Heart left ventricle (tissue), 16 donors: ENCODE results near the gene ZSWIM8. TPM values are rescaled to one million over a fixed set of nuclear protein-coding genes. Genes with fewer than 3 reads are reported as not detected.

Source experiments
- ATAC-seq, 4 donors: fragments of 200-7000 bp; cut with Tn5 transposase; one replicate each; pipeline ENCODE4 v1.9.1; 2020 to 2022; ENCODE audit warnings: moderate library complexity in 4 of 4, mild to moderate bottlenecking in 3 of 4, moderate number of reproducible peaks in 1 of 4
- DNase-seq, 5 donors: peaks; one replicate each; pipeline ENCODE4 v3.0.0-alpha.2; 2020
- H3K27ac ChIP-seq, 12 donors: fragments of 200-600 bp; sonication (generic) in 4 of 12; one replicate each; pipeline versions ENCODE4 v1.5.0 to v1.8.0; 2016 to 2022; ENCODE audit warnings: mild to moderate bottlenecking in 2 of 12
- H3K27me3 ChIP-seq, 9 donors: fragments of 200-600 bp; sonication (generic) in 2 of 9; one replicate each; pipeline versions ENCODE4 v1.5.1 to v1.8.0; 2016 to 2022; ENCODE audit warnings: mild to moderate bottlenecking in 3 of 9
- H3K36me3 ChIP-seq, 9 donors: fragments of 200-600 bp; sonication (generic) in 2 of 9; one replicate each; pipeline versions ENCODE4 v1.5.0 to v1.8.0; 2018 to 2022; ENCODE audit warnings: mild to moderate bottlenecking in 2 of 9
- H3K4me1 ChIP-seq, 12 donors: fragments of 200-600 bp; sonication (generic) in 4 of 12; one replicate each; pipeline versions ENCODE4 v1.5.0 to v1.8.0; 2016 to 2022; ENCODE audit warnings: mild to moderate bottlenecking in 3 of 12
- H3K4me3 ChIP-seq, 12 donors: fragments of 200-600 bp; sonication (generic) in 4 of 12; one replicate each; pipeline versions ENCODE4 v1.5.0 to v1.8.0; 2017 to 2022; ENCODE audit warnings: mild to moderate bottlenecking in 9 of 12, moderate library complexity in 4 of 12
- H3K9me3 ChIP-seq, 12 donors: fragments of 200-600 bp; sonication (generic) in 4 of 12; one replicate each; pipeline versions ENCODE4 v1.5.0 to v1.8.0; 2016 to 2022; ENCODE audit warnings: mild to moderate bottlenecking in 1 of 12
- POLR2A ChIP-seq, 2 donors: fragments of 450-650 bp; IDR thresholded peaks; one replicate each; pipeline ENCODE4 v1.6.1; 2017; ENCODE audit warnings: antibody characterized with exemption in 2 of 2, mild to moderate bottlenecking in 2 of 2, moderate library complexity in 2 of 2
- WGBS, 4 donors: extraction: QIAGEN DNeasy Blood & Tissue Kit in 2 of 4; methylation state at CpG; one replicate each; pipeline versions ENCODE4 v1.1.5 to v1.1.7; 2013 to 2018; 5-methylcytosine and 5-hydroxymethylcytosine counted together
- intact Hi-C, 10 donors: fragments of 100-400 bp; cut with DNase I; formaldehyde crosslinking; loops; one replicate each; pipeline versions ENCODE4 v1.11.1 to v1.14.2; 2022
- polyA plus RNA-seq, 2 donors: library from polyadenylated mRNA; stranded (reverse); fragments of 200-250 nt; gene quantifications; one replicate each; pipeline ENCODE4 v1.2.3, GENCODE V29; 2013
- total RNA-seq, 9 donors: library from RNA; depleted of rRNA in 2 of 9; stranded (reverse); fragments of >200 nt in 2 of 9; fragmentation: NEBNext Ultra II Directional in 3 of 9; extraction: Animal tissue kit (Norgen Biotek cat#: 25700) in 3 of 9; gene quantifications; one replicate each; pipeline versions ENCODE4 v1.1.0 to v1.2.4, GENCODE V29; 2016 to 2023
- TF ChIP-seq, protein P1 (sequence below), 12 donors: fragments of 200-600 bp; sonication (generic) in 4 of 12; IDR thresholded peaks; one replicate each; pipeline versions ENCODE4 v1.5.0 to v1.8.0; 2018 to 2022; ENCODE audit warnings: antibody characterized with exemption in 12 of 12, mild to moderate bottlenecking in 5 of 12
- donor health status: ischemic (EF 13 %, LVEDD 7.1; RV severe dilation, severe dysfunction).
- donor health status: healthy with polysubstance abuse.
- donor health status: DM: no; HTN: yes; CAD: no.
- donor health status: DM: no; HTN: no; CAD: no.
- donor health status: ischemic (EF 25% LVEDD 6.9; RV normal size, moderate dysfunction).
- donor health status: ischemic (EF 25% LVEDD 5.7; RV mildly dilated, moderate dysfunction).
- donor health status: healthy.
- donor health status: DM: yes; HTN: yes; CAD: no.
- donor health status: ischemic (EF 35%, LVEDD 5.7; RV mildly dilated, moderate dysfunction).
- donor health status: nonischemic (EF 11% LVEDD 7.7; RV severe dilation, severe dysfunction).
- donor health status: DM: yes; HTN: yes; CAD: no.
- donor health status: PGD.
- donor health status: ischemic (EF 29% LVEDD 5.4; RV normal size, mild dysfunction).
- donor health status: nonischemic (EF 23%, LVEDD 6.1; RV moderate dilation, normal function).

Gene ZSWIM8
- total and polyA plus RNA-seq, 11 donors: 37.6 to 69.7 (median 58.0) TPM

DNA sequence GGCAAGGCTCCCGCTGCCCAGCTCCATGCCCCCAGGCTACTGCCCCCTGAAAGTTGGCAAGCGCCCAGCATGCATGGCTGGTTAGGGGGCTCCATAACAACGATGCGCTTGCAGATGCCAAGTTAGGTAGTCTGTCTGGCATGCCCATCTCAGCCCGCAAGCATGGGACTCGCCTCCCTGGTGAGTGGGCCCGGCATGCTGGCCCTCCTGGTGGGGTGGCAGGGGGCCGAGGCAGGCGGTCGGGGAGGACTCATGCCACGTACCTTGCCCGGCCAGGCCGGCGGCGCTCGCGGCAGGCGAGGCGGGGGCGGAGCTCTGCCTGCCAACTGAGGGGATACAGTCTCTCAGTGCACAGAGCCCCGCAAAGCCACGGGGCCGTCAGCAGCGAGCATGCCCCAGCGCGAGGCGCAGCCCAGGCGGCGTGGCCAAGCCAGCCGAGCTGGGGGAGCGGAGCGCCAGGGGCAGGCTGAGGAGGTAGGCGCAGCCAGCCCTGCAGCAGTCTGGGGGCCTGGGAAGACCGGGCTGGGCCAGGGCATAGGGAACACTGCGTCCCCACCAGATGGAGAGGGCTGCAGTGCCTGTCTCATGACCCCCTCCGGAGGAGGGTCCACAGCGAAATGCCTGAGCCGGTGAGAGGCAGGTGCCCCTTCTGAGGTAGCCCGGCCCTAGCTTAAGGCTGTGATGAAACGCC, 54.0 kb downstream of the ZSWIM8 start:
- DNase-seq: no peak
- 96 to 98% (median 97%) methylated on average over 26 to 40 of the region's 40 CpGs for WGBS, 4 donors
- Histone ChIP-seq H3K9me3 (no peaks in the 10 kb centered on the region), H3K27ac (no peak overlapping the region), H3K4me3 (no peak overlapping the region), H3K36me3 (peaks cover 0 to 94% (median 68%) of the 10 kb centered on the region in 9 donors), H3K4me1 (no peaks in the 10 kb centered on the region), H3K27me3 (no peaks in the 10 kb centered on the region)
- TF ChIP-seq POLR2A (IDR thresholded peaks at IDR 0.05): no peak
- TF ChIP-seq, protein P1, sequence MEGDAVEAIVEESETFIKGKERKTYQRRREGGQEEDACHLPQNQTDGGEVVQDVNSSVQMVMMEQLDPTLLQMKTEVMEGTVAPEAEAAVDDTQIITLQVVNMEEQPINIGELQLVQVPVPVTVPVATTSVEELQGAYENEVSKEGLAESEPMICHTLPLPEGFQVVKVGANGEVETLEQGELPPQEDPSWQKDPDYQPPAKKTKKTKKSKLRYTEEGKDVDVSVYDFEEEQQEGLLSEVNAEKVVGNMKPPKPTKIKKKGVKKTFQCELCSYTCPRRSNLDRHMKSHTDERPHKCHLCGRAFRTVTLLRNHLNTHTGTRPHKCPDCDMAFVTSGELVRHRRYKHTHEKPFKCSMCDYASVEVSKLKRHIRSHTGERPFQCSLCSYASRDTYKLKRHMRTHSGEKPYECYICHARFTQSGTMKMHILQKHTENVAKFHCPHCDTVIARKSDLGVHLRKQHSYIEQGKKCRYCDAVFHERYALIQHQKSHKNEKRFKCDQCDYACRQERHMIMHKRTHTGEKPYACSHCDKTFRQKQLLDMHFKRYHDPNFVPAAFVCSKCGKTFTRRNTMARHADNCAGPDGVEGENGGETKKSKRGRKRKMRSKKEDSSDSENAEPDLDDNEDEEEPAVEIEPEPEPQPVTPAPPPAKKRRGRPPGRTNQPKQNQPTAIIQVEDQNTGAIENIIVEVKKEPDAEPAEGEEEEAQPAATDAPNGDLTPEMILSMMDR (IDR thresholded peaks at IDR 0.05): no peak
- no peak for ATAC-seq
- intact Hi-C loops: no loop called here

DNA sequence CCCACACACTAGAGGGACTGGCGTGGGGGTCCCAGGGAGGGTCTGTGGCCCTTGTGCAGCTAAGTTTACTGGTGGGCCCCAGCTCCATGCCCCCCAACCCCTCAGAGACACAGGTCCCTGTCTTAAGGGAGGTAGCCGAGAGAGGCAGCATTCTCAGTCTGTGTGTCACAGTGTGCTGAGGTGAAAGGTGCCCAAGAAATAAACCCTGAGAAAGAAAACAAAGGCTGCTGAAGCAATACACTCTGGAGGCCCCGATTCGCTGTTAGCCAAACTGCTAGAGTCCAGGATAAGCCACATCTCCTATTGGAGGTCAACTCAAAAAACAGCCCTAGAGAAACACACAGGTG, 54.6 kb downstream of the ZSWIM8 start:
- WGBS, 4 donors: 94 to 100% (median 97%) methylated on average over 4 of the region's 4 CpGs
- H3K27ac ChIP-seq: no peak overlapping the region
- H3K4me3 ChIP-seq: no peak overlapping the region
- DNase-seq: no peak
- no peaks in the 10 kb centered on the region for H3K27me3 ChIP-seq
- peaks cover 0 to 94% (median 73%) of the 10 kb centered on the region in 9 donors for H3K36me3 ChIP-seq
- TF ChIP-seq POLR2A (IDR thresholded peaks at IDR 0.05): no peak
- TF ChIP-seq, protein P1 (IDR thresholded peaks at IDR 0.05): no peak
- no peak for ATAC-seq
- no peaks in the 10 kb centered on the region for H3K9me3 ChIP-seq
- no peaks in the 10 kb centered on the region for H3K4me1 ChIP-seq
- intact Hi-C loops: loop anchor here in 1 of 10 donors (10.0 kb wide), 1 partner anchor 245 kb away; no protein-coding TSS in a partner anchor

DNA sequence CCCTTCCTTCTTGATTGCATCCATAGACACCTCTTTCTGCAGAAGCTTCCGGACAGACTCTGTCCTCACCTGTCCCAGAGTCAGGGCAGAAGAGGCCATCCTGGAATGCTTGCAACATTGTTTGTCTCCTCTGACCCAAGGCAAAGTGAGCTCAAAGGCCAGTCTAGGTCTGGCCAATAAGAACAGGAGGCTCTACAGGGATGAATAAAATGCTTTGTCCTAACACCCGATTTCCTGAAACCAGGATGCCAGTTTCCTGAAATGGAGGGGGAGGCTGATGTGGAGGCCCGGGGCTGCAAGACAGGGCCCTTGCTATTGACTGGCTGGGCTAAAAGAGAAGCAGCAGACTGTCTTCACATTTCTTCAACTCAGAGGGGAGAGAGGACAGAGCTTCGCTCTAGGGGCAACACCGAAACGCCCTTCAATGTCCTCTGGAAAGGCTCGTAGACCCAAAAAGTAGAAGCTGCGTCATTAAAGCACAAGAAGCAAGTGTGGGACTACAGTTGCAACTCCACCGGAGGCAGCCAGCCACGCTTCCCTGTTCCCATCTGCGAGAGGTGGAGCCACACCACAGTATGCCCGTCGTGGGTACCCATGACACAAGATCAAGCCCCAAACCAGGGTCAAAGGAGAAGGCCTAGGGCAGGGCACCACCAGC, 55.1 kb downstream of the ZSWIM8 start:
- Histone ChIP-seq H3K27ac (no peak overlapping the region), H3K27me3 (no peaks in the 10 kb centered on the region), H3K9me3 (no peaks in the 10 kb centered on the region), H3K4me1 (no peaks in the 10 kb centered on the region), H3K36me3 (peaks cover 0 to 89% (median 73%) of the 10 kb centered on the region in 9 donors), H3K4me3 (no peak overlapping the region)
- no peak for TF ChIP-seq POLR2A (IDR thresholded peaks at IDR 0.05)
- TF ChIP-seq, protein P1 (IDR thresholded peaks at IDR 0.05): no peak
- 91 to 92% (median 92%) methylated on average over 13 of the region's 13 CpGs for WGBS, 4 donors
- DNase-seq (no peak), ATAC-seq (no peak)
- intact Hi-C loops: loop anchor here in 1 of 10 donors (10.0 kb wide), 1 partner anchor 244 kb away; no protein-coding TSS in a partner anchor

DNA sequence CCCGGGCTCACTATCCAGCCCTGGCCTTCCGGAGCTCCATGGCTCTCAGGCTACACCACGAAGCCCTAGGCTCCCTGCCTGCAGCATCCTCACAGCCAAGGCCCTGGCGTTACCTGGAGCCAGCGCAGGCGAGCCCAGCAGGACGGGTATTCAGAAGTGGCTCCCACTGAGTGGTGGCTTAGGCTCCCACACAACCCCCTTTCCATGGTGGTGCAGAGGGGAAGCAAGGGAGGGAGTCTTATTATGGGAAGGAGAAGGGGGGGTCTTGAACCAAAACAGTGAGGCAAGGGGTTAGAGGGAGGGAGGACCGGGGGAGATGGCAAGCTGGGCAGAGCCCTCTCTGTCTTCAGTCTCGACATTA, 55.6 kb downstream of the ZSWIM8 start:
- Histone ChIP-seq H3K36me3 (peaks cover 0 to 89% (median 70%) of the 10 kb centered on the region in 9 donors), H3K27ac (no peak overlapping the region), H3K4me3 (no peak overlapping the region), H3K27me3 (no peaks in the 10 kb centered on the region), H3K9me3 (no peaks in the 10 kb centered on the region), H3K4me1 (no peaks in the 10 kb centered on the region)
- WGBS, 4 donors: 90 to 96% (median 94%) methylated on average over 9 of the region's 9 CpGs
- intact Hi-C loops: loop anchor here in 1 of 10 donors (10.0 kb wide), 1 partner anchor 244 kb away; no protein-coding TSS in a partner anchor
- TF ChIP-seq, protein P1 (IDR thresholded peaks at IDR 0.05): no peak
- no peak for TF ChIP-seq POLR2A (IDR thresholded peaks at IDR 0.05)
- DNase-seq: no peak
- ATAC-seq: no peak
